AG04449 (cell line): ENCODE measurements around the gene TARM1.

Experiments used
- CTCF ChIA-PET: fragments of 350-600 bp; formaldehyde crosslinking; extraction: SDS; loops from one replicate; lab custom pipeline; 2021; ENCODE audit warnings: antibody characterized with exemption; lab: Yijun Ruan, JAX
- POLR2A ChIA-PET: fragments of 400-600, 350-600 bp; formaldehyde crosslinking; extraction: SDS; loops from one replicate; lab custom pipeline; 2020; ENCODE audit warnings: antibody characterized with exemption, inconsistent platforms; lab: Yijun Ruan, JAX
- DNase-seq: peaks from one replicate; pipeline ENCODE4 v3.0.0-alpha.2; 2010; ENCODE audit warnings: low read depth, low spot score
- H3K4me3 ChIP-seq: 2 replicates; pipeline ENCODE4 v1.5.1; 2011; ENCODE audit warnings: low read depth, mild to moderate bottlenecking, control low read depth, low read length
- TF ChIP-seq, protein P1 (sequence below): IDR thresholded peaks from one replicate; pipeline ENCODE4 v1.5.1; 2011; ENCODE audit warnings: mild to moderate bottlenecking, moderate library complexity, low read length, control low read depth, inconsistent platforms; ENCODE audit not compliant: insufficient read depth; ENCODE audit errors: missing control alignments

Gene TARM1

DNA sequence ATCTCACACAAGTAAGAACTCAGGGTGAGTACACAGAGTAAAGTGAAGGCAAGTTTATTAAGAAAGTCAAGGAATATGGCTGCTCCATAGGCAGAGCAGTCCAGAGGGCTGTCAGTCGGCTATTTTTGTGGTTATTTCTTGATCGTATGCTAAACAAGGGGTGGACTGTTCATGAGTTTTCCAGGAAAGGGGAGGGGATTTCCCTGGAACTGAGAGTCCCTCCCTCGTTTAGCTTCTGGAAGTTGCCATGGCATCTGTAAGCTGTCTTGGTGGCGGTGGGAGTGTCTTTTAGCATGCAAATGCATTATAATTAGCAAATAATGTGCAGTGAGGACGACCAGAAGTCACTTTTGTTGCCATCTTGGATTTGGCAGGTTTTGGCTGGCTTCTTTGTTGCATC is 11.7 kb downstream of the TARM1 start:
- POLR2A ChIA-PET = no interaction called here
- DNase-seq = no peak
- CTCF ChIA-PET = no interaction called here
- no peak overlapping the region for H3K4me3 ChIP-seq
- TF ChIP-seq, protein P1, sequence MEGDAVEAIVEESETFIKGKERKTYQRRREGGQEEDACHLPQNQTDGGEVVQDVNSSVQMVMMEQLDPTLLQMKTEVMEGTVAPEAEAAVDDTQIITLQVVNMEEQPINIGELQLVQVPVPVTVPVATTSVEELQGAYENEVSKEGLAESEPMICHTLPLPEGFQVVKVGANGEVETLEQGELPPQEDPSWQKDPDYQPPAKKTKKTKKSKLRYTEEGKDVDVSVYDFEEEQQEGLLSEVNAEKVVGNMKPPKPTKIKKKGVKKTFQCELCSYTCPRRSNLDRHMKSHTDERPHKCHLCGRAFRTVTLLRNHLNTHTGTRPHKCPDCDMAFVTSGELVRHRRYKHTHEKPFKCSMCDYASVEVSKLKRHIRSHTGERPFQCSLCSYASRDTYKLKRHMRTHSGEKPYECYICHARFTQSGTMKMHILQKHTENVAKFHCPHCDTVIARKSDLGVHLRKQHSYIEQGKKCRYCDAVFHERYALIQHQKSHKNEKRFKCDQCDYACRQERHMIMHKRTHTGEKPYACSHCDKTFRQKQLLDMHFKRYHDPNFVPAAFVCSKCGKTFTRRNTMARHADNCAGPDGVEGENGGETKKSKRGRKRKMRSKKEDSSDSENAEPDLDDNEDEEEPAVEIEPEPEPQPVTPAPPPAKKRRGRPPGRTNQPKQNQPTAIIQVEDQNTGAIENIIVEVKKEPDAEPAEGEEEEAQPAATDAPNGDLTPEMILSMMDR = no peak

DNA sequence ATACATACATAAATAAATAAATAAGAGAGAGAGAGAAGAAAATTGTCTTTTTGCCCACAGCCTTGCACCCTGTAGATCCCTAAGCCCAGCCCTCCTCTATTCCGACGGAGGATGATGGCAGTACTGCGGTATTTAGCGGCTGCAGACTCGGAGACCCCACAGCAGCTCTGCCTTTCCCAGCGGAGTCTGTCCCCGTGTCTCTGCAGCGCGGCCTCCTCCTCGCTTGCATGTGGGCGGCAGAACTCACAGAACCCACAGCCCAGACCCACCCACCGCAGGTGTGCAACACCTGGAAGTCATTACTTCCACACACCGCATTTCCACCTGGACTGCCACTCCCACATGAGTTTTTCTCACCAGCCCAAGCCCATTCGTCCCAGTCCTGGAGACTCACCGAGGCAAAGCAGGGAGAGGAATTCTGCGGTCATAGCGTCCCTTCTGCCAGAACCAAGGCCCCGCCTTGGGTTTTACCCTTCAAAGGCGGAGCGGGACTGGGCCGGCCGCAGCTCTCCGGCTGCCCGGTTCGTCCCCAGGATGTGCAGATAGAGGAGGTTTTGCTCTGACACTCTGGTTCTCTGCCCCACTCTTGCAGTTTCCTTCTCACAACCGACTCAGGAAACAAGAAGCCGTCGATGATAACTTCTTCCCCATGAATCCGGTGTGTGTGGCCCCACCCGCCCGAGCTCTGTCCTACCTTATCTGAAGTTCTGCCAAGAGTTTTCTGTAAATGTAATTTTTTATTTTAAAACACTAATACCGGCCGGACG is 17.6 kb downstream of the TARM1 start, which contains the start of gene VSTM1:
Gene VSTM1, minus strand, starts transcription at position 548 of the 767 bp plus-strand sequence. Its CDS starts 120 bp downstream, at position 428.
- ChIA-PET POLR2A (no interaction called here), CTCF (no interaction called here)
- TF ChIP-seq, protein P1 = no peak
- DNase-seq = no peak
- H3K4me3 ChIP-seq = no peak within 1 kb of the TSS

DNA sequence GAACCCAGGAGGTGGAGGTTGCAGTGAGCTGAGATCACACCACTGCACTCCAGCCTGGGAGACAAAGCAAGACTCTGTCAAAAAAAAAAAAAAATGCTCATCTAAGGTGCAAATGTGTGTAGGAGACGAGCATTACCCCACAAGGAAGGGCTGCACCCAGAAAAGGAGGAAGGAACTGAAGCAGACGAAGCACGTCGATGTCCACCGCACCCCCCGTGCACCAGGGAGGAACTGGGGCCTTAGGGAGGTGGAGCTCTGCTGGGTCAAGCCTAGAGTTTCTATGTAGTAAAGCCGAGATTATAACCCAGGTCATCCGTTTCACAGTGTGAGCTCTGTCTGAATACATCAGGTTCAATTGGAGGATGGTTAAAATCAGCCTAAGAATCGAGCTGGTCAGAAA is 18.5 kb downstream of the TARM1 start:
- ChIA-PET POLR2A (no interaction called here), CTCF (no interaction called here)
- no peak overlapping the region for H3K4me3 ChIP-seq
- TF ChIP-seq, protein P1 = no peak
- DNase-seq = no peak

DNA sequence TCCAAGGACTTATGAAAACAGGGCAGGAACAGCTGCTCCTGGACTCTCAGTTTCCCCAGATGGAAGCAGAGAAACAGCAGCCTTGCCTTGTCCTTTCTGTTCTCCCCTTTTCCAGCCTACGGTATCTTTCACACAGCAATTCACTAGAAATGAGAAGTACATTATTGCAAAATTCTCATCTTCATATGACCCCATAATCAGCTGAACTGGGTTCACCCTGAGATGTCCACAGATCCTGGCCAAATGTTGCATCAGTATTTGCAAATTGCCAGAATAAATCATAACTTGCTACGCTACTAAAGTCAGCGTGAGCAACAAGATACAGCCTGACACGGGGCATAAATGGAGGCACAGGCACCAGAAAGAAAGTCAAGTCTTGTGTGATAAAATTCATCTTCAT is 33.5 kb downstream of the TARM1 start:
- POLR2A ChIA-PET = no interaction called here
- H3K4me3 ChIP-seq = no peak overlapping the region
- no peak for DNase-seq
- CTCF ChIA-PET = interaction anchor here (1.0 kb wide), 1 partner anchor 24 kb away, joined by 4 read pairs; no protein-coding TSS in a partner anchor
- TF ChIP-seq, protein P1 = no peak

DNA sequence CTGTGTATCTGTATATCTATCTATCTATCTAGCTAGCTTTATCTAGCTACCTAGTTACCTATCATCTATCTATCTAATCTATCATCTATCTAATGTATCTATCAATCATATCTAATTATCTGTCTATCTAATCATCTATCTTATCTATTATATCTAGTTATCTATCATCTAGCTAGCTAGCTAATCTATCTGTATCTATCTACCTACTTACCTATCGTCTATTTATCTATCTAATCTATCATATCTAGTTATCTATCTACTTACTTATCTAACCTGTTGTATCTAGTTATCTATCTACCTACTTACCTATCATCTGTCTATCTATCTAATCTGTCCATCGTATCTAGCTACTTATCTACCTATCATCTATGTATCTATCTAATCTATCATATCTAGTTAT is 35.4 kb downstream of the TARM1 start:
- no peak overlapping the region for H3K4me3 ChIP-seq
- CTCF ChIA-PET = no interaction called here
- no peak for DNase-seq
- POLR2A ChIA-PET = no interaction called here
- TF ChIP-seq, protein P1 = no peak

DNA sequence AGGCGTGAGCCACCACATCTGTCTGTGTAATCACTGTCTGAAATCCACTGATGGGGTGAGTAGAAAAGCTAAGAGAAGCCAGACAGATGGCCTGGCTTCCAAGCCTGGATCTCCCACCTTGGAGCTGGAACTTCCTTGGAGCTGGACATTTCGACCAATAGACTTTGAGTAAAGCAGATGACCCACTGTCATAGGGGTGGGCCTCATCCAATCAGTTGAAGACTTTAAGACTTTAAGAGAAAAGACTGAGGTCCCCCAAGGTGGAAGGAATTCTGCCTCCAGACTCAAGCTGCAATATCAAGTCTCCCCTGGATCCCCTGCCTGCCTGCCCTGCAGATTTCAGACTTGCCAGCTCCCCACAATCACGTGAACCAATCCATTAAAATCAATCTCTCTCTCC is 38.2 kb downstream of the TARM1 start:
- no peak overlapping the region for H3K4me3 ChIP-seq
- no peak for DNase-seq
- TF ChIP-seq, protein P1 = no peak
- POLR2A ChIA-PET = no interaction called here
- CTCF ChIA-PET = interaction anchor here (0.8 to 2.4 kb wide), 6 partner anchors 11 to 250 kb away, joined by 3 to 9 read pairs (median 6); no protein-coding TSS in a partner anchor
